Peyer's patch (tissue), 4 donors: ENCODE measurements around the gene TEX52.

Experiments used
- POLR2A ChIP-seq, 2 donors: fragments of 450-650 bp; IDR thresholded peaks; one replicate each; pipeline ENCODE4 v1.5.1; 2017; ENCODE audit warnings: antibody characterized with exemption in 2 of 2, mild to moderate bottlenecking in 2 of 2, moderate library complexity in 2 of 2
- TF ChIP-seq, protein P1 (sequence below), 6 experiments: fragments of 450-650 bp in 4 of 6; fragments of 200-600 bp in 2 of 6; sonication (generic) in 1 of 6; IDR thresholded peaks; one replicate each; pipeline ENCODE4 v1.5.1; 2017 to 2019; ENCODE audit warnings: antibody characterized with exemption in 6 of 6, mild to moderate bottlenecking in 3 of 6, moderate library complexity in 1 of 6

DNA sequence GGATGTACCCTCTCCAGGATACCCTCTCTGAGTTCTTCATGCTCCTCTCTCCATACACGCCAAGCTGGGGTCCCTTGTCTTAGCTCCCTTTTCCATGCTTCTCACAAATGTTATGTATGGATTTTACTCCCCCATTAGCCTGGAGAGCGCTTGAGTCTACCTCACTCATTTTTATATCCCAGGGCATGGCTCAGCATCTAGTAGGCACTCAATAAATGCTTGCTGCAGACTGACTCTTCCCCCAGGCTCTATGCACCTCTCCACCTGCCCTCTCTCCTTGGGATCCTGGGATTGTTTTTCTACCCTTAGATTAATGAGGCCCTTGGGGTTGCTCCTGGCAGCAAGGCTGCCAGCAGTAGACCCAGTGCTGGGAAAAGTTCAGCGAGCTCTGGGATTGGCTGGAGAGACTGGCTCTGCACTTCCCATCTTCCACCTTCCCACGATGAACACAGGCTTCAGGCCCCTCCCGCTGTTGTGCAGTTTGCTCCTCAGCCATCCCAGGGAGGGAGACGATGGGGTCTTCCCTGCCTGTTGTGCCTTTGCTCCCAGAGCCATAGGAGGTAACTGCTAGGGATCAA is 24.2 kb downstream of the TEX52 start:
- no peak for TF ChIP-seq POLR2A (IDR thresholded peaks at IDR 0.05)
- TF ChIP-seq, protein P1, sequence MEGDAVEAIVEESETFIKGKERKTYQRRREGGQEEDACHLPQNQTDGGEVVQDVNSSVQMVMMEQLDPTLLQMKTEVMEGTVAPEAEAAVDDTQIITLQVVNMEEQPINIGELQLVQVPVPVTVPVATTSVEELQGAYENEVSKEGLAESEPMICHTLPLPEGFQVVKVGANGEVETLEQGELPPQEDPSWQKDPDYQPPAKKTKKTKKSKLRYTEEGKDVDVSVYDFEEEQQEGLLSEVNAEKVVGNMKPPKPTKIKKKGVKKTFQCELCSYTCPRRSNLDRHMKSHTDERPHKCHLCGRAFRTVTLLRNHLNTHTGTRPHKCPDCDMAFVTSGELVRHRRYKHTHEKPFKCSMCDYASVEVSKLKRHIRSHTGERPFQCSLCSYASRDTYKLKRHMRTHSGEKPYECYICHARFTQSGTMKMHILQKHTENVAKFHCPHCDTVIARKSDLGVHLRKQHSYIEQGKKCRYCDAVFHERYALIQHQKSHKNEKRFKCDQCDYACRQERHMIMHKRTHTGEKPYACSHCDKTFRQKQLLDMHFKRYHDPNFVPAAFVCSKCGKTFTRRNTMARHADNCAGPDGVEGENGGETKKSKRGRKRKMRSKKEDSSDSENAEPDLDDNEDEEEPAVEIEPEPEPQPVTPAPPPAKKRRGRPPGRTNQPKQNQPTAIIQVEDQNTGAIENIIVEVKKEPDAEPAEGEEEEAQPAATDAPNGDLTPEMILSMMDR (IDR thresholded peaks at IDR 0.05) = no peak
